NB4 (cell line): Measurements from ENCODE around the gene LRIG3.

Experiments
- DNase-seq: peaks from one replicate; pipeline ENCODE4 v3.0.0; 2010; ENCODE audit warnings: low read depth
- H3K4me3 ChIP-seq: one replicate; pipeline ENCODE4 v1.5.1; 2011; ENCODE audit warnings: mild to moderate bottlenecking, low read depth, low read length, moderate library complexity
- CTCF ChIP-seq: IDR thresholded peaks from one replicate; pipeline ENCODE4 v1.5.1; 2012; ENCODE audit warnings: low read depth, low read length
- MAX ChIP-seq: IDR thresholded peaks from 2 replicates; pipeline ENCODE4 v1.6.1; 2011; ENCODE audit warnings: low read depth, low read length
- MYC ChIP-seq: IDR thresholded peaks from 2 replicates; pipeline ENCODE4 v1.6.1; 2011; ENCODE audit warnings: low read depth, low read length
- POLR2A ChIP-seq: IDR thresholded peaks from 2 replicates; pipeline ENCODE4 v1.6.1; 2011; ENCODE audit warnings: mild to moderate bottlenecking; ENCODE audit not compliant: insufficient read length; ENCODE audit errors: extremely low read depth

The LRIG3 gene

GRCh38 chr12:58889557-58889956 is 30.7 kb downstream of the LRIG3 start:
- DNase-seq = no peak
- no peak for TF ChIP-seq POLR2A
- no peak for TF ChIP-seq MYC
- TF ChIP-seq MAX = no peak
- no peak for TF ChIP-seq CTCF
- H3K4me3 ChIP-seq = no peak overlapping the region

GRCh38 chr12:58888131-58888783 is 32.0 kb downstream of the LRIG3 start:
- no peak for DNase-seq
- TF ChIP-seq POLR2A (no peak), MAX (no peak), CTCF (no peak), MYC (no peak)
- H3K4me3 ChIP-seq = no peak overlapping the region

GRCh38 chr12:58887068-58887467 is 33.2 kb downstream of the LRIG3 start:
- H3K4me3 ChIP-seq = no peak overlapping the region
- no peak for TF ChIP-seq MYC
- no peak for TF ChIP-seq CTCF
- no peak for TF ChIP-seq MAX
- TF ChIP-seq POLR2A = no peak
- peak; percentile 10 for DNase-seq

GRCh38 chr12:58886474-58886873 is 33.8 kb downstream of the LRIG3 start:
- no peak for DNase-seq
- TF ChIP-seq MAX (no peak), POLR2A (no peak), MYC (no peak), CTCF (no peak)
- no peak overlapping the region for H3K4me3 ChIP-seq

GRCh38 chr12:58884916-58885315 is 35.4 kb downstream of the LRIG3 start:
- no peak for TF ChIP-seq POLR2A
- no peak for TF ChIP-seq MAX
- no peak for TF ChIP-seq CTCF
- no peak for TF ChIP-seq MYC
- DNase-seq = no peak
- H3K4me3 ChIP-seq = no peak overlapping the region
